ENCODE data around the gene LIMD2.

DNA sequence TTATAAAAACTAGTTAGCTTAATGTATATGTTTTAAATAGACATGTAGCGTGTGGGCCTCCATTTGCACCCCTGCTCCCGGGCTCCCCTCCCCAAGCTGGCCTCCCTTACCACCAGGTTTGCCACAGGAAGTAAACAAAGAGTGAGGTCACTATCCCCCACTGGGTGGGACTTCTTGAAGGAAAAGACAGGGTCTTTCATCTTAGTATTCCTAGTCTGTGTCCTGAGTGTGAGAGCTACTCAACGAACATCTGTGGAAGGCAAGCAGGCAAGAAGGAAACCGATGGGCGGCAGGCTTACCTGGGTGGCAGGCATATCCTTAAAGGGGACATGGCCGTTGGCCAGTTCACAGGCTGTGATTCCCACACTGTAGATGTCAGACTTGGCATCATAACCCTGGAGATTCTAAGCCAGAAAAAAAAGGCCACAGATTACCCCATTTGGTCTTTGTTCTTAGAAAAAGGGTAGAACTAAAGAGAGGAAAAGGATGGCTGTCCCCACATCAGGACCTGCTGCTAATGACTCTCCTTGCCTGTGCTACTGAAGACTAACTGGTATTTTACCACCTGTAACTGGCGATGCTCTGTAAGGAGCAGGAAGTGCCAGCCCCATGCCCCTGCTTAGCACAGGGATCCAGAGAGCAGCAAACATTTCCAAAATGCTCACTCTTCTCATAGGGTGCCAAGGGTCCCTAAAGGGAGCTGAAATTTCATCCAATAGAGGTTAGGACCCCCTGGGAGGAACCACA lies 6.6 kb upstream of the LIMD2 start:
- TF ChIP-seq CTCF (tag by site-specific recombination; IDR thresholded peaks at IDR 0.05) (no peak), ZNF701 (tag by site-specific recombination; IDR thresholded peaks at IDR 0.05) (no peak), SALL2 (tag by site-specific recombination; IDR thresholded peaks at IDR 0.05; ENCODE audit: borderline replicate concordance) (no peak), PRDM2 (tag by site-specific recombination; IDR thresholded peaks at IDR 0.05; ENCODE audit: borderline replicate concordance) (no peak), SETDB1 (IDR thresholded peaks at IDR 0.05; ENCODE audit: insufficient read length, low read length) (no peak), ZNF132 (tag by site-specific recombination; IDR thresholded peaks at IDR 0.05; ENCODE audit: borderline replicate concordance) (no peak), ZNF585B (tag by site-specific recombination; IDR thresholded peaks at IDR 0.05) (no peak), REST (tag by site-specific recombination; IDR thresholded peaks at IDR 0.05) (no peak), ZEB2 (tag by site-specific recombination; IDR thresholded peaks at IDR 0.05) (no peak), ZNF175 (tag by site-specific recombination; IDR thresholded peaks at IDR 0.05) (no peak), FEZF1 (tag by site-specific recombination; IDR thresholded peaks at IDR 0.05) (no peak), ZNF785 (tag by site-specific recombination; IDR thresholded peaks at IDR 0.05) (no peak), ZNF324 (tag by site-specific recombination; IDR thresholded peaks at IDR 0.05) (no peak)
- TF ChIP-seq, protein P1, sequence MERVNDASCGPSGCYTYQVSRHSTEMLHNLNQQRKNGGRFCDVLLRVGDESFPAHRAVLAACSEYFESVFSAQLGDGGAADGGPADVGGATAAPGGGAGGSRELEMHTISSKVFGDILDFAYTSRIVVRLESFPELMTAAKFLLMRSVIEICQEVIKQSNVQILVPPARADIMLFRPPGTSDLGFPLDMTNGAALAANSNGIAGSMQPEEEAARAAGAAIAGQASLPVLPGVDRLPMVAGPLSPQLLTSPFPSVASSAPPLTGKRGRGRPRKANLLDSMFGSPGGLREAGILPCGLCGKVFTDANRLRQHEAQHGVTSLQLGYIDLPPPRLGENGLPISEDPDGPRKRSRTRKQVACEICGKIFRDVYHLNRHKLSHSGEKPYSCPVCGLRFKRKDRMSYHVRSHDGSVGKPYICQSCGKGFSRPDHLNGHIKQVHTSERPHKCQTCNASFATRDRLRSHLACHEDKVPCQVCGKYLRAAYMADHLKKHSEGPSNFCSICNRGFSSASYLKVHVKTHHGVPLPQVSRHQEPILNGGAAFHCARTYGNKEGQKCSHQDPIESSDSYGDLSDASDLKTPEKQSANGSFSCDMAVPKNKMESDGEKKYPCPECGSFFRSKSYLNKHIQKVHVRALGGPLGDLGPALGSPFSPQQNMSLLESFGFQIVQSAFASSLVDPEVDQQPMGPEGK (tag by site-specific recombination; IDR thresholded peaks at IDR 0.05) = no peak
